GM19239 (cell line): Measurements from ENCODE around the gene MYO1H.

Experiments used
- DNase-seq: peaks from one replicate; pipeline ENCODE4 v3.0.0; 2011; ENCODE audit warnings: low spot score; ENCODE audit not compliant: insufficient read length
- FAIRE-seq: peaks from 2 replicates; lab custom pipeline; 2011; peaks lifted over from hg19 to GRCh38; lab: Jason Lieb, UNC

Gene MYO1H

GRCh38 chr12:109343677-109344076, 4.0 kb upstream of the MYO1H start:
- no peak for DNase-seq
- no peak for FAIRE-seq

- DNase-seq (no peak), FAIRE-seq (no peak)
Observed at GRCh38 chr12:109345428-109345827, 2.3 kb upstream of the MYO1H start.

- FAIRE-seq (no peak), DNase-seq (no peak)
Observed at GRCh38 chr12:109346920-109347319, 780 bp upstream of the MYO1H start.

- FAIRE-seq (no peak), DNase-seq (no peak)
Observed at GRCh38 chr12:109352184-109352583, 4.5 kb downstream of the MYO1H start.

- FAIRE-seq: no peak
- DNase-seq: no peak
Observed at GRCh38 chr12:109356577-109356976, 8.9 kb downstream of the MYO1H start.

- FAIRE-seq: no peak
- no peak for DNase-seq
Observed at GRCh38 chr12:109357032-109357431, 9.3 kb downstream of the MYO1H start.

- DNase-seq (peak; percentile 4), FAIRE-seq (peak; percentile 75)
Observed at GRCh38 chr12:109358154-109358869, 10.6 kb downstream of the MYO1H start.

GRCh38 chr12:109359131-109359690, 11.5 kb downstream of the MYO1H start:
- FAIRE-seq: no peak
- DNase-seq: no peak

GRCh38 chr12:109369831-109370230, 22.1 kb downstream of the MYO1H start:
- DNase-seq (no peak), FAIRE-seq (no peak)

GRCh38 chr12:109377139-109377685, 29.5 kb downstream of the MYO1H start:
- DNase-seq: no peak
- FAIRE-seq: no peak

GRCh38 chr12:109378569-109378968, 30.9 kb downstream of the MYO1H start:
- FAIRE-seq (no peak), DNase-seq (no peak)

- no peak for FAIRE-seq
Observed at GRCh38 chr12:109382031-109382430, 34.3 kb downstream of the MYO1H start.

GRCh38 chr12:109383240-109383639, 35.5 kb downstream of the MYO1H start:
- FAIRE-seq: no peak

More at GRCh38 chr12:109382031-109382430, 34.3 kb downstream of the MYO1H start:
- DNase-seq: no peak

GRCh38 chr12:109385339-109386058, 37.8 kb downstream of the MYO1H start:
- FAIRE-seq (no peak), DNase-seq (no peak)

More at GRCh38 chr12:109383240-109383639, 35.5 kb downstream of the MYO1H start:
- no peak for DNase-seq

GRCh38 chr12:109386059-109386433, 38.3 kb downstream of the MYO1H start:
- DNase-seq (no peak), FAIRE-seq (no peak)

GRCh38 chr12:109387425-109388166, 39.9 kb downstream of the MYO1H start:
- DNase-seq (no peak), FAIRE-seq (no peak)

GRCh38 chr12:109388167-109388563, 40.5 kb downstream of the MYO1H start:
- FAIRE-seq: no peak
- no peak for DNase-seq

- FAIRE-seq (no peak), DNase-seq (no peak)
Observed at GRCh38 chr12:109389146-109389545, 41.4 kb downstream of the MYO1H start.

- FAIRE-seq (peak; percentile 75), DNase-seq (peak; percentile 66)
Observed at GRCh38 chr12:109393437-109394345, 46.0 kb downstream of the MYO1H start.
